K562 (cell line): ENCODE results near the gene POLR1D. TPM values are rescaled to one million over a fixed set of nuclear protein-coding genes. Genes with fewer than 3 reads are reported as not detected.

Experiments
- BRF1 ChIP-seq: IDR thresholded peaks from 3 replicates; pipeline ENCODE4 v1.6.1; 2011; ENCODE audit warnings: borderline replicate concordance, mild to moderate bottlenecking; ENCODE audit not compliant: insufficient read length; ENCODE audit errors: extremely low read depth
- POLR2AphosphoS5 ChIP-seq: IDR thresholded peaks from 2 replicates; pipeline ENCODE4 v1.6.1; 2011; ENCODE audit warnings: mild to moderate bottlenecking, low read depth, low read length, moderate library complexity; ENCODE audit not compliant: control insufficient read depth, insufficient read depth
- polyA plus RNA-seq, 8 experiments: library from polyadenylated mRNA; depleted of rRNA in 4 of 8; stranded (reverse) in 5 of 8; unstranded in 3 of 8; fragments of >200 nt; fragmentation: Nextera tagmentation in 2 of 8; fragmentation: Illumina TruSeq in 1 of 8; extraction: Ambion mirVana in 2 of 8; extraction: Trizol in 1 of 8; gene quantifications; 2 replicates each; pipeline versions ENCODE4 v1.2.1 to v1.2.3, GENCODE V29; 2011 to 2014; ENCODE audit warnings: inconsistent platforms in 1 of 8, missing spikeins in 1 of 8
- total RNA-seq, 7 experiments: library from RNA; depleted of rRNA in 6 of 7; stranded (reverse); fragments of >200 nt in 6 of 7; fragmentation: Illumina TruSeq in 2 of 7; extraction: Trizol in 2 of 7; gene quantifications; 2 replicates each; pipeline versions ENCODE4 v1.2.1 to v1.2.3, GENCODE V29; 2011 to 2021; ENCODE audit warnings: low replicate concordance in 1 of 7
- TF ChIP-seq, protein P1 (sequence below), 2 experiments: fragments of 450-650 bp; IDR thresholded peaks; 2 replicates each; pipeline ENCODE4 v1.6.1; 2016; ENCODE audit warnings: mild to moderate bottlenecking in 2 of 2, borderline replicate concordance in 1 of 2, low read depth in 1 of 2, moderate library complexity in 1 of 2
- TF ChIP-seq, protein P2 (sequence below): fragments of 250-450 bp; sonication (Bioruptor Pico); IDR thresholded peaks from 2 replicates; pipeline ENCODE4 v1.4.0; 2020; ENCODE audit warnings: mild to moderate bottlenecking, moderate library complexity

The POLR1D gene
- total and polyA plus RNA-seq, 9 of the 15 experiments (the other 6 are each of a cell fraction or from before 2014, with no cell fraction given) = 107 to 188 (median 145) TPM

DNA sequence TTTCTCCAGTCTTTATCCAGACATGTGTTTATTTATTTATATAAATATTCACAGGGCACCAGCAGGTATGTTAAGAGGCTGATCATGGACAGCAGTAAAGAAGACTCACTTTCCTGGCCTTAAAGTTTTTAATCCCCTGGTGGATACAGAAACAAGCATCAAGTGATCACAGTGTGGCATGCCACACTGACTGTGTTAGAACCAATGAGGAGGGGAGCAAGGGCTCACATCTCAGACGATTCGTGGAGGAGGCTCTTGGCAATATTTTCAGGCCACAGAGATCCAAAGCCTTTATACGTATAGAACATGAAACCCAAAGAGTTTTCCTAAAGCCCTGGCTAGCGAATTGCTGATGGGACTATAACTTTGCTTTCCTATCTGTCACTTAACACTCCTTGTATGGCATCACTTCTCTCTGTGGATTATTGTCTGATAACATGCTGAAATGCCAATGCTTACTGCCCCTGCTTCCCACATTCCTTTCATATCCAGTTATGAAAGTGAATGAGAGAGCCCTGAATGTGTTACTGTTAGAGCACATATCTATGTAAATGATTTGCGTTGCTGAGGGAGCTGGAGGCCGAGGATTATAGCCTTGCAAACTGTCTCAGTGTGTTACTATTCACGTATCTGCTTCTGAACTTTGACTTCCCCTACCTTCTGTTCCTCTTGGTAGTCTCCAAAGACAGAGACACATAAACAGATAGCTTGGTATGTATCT is 37.6 kb downstream of the POLR1D start (continued):
- TF ChIP-seq, protein P1, sequence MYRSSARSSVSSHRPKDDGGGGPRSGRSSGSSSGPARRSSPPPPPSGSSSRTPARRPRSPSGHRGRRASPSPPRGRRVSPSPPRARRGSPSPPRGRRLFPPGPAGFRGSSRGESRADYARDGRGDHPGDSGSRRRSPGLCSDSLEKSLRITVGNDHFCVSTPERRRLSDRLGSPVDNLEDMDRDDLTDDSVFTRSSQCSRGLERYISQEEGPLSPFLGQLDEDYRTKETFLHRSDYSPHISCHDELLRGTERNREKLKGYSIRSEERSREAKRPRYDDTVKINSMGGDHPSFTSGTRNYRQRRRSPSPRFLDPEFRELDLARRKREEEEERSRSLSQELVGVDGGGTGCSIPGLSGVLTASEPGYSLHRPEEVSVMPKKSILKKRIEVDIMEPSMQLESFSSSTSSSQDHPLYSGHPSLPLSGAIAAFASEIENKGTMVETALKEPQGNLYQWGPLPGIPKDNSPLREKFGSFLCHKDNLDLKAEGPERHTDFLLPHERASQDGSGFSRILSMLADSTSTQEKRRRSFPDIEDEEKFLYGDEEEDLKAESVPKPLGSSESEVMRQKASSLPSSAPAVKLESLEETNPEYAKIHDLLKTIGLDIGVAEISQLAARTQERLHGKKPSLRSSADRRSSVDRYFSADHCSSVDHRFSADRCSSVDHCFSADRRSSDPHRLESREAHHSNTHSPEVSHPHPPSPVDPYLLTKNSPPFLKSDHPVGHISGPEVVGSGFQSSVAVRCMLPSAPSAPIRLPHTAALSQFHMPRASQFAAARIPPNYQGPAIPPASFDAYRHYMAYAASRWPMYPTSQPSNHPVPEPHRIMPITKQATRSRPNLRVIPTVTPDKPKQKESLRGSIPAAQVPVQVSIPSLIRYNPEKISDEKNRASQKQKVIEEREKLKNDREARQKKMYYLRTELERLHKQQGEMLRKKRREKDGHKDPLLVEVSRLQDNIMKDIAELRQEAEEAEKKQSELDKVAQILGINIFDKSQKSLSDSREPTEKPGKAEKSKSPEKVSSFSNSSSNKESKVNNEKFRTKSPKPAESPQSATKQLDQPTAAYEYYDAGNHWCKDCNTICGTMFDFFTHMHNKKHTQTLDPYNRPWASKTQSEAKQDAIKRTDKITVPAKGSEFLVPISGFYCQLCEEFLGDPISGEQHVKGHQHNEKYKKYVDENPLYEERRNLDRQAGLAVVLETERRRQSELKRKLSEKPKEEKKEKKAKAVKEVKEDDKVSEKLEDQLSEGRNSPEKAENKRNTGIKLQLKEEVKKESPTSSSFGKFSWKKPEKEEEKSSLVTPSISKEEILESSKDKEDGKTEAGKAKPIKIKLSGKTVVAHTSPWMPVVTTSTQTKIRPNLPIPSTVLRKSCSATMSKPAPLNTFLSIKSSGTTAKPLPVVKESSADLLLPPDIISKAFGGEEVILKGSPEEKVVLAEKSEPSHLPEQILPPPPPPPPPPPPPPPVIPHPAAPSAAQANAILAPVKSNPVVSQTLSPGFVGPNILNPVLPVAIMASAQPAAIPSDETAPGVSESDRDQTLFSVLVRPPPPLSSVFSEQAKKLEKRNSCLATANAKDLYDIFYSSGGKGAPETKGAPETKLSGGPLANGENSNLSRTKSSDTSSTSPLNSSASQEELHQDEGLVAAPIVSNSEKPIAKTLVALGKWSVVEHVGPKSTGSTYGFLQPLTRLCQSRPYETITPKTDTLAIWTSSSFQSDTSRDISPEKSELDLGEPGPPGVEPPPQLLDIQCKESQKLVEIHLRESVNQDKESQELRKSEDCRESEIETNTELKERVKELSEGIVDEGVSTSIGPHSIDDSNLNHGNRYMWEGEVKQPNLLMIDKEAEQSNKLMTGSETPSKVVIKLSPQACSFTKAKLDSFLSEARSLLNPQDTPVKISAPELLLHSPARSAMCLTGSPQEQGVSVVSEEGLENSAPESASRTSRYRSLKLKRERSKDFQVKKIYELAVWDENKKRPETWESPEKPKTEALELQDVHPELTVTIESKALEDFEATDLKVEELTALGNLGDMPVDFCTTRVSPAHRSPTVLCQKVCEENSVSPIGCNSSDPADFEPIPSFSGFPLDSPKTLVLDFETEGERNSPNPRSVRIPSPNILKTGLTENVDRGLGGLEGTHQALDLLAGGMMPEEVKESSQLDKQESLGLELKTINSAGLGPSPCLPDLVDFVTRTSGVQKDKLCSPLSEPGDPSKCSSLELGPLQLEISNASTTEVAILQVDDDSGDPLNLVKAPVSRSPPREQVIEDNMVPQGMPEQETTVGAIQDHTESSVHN (IDR thresholded peaks at IDR 0.05; ENCODE audit: borderline replicate concordance in 1 of 2, low read depth in 1 of 2) = no peak
- TF ChIP-seq BRF1 (no peak), POLR2AphosphoS5 (no peak)
- TF ChIP-seq, protein P2, sequence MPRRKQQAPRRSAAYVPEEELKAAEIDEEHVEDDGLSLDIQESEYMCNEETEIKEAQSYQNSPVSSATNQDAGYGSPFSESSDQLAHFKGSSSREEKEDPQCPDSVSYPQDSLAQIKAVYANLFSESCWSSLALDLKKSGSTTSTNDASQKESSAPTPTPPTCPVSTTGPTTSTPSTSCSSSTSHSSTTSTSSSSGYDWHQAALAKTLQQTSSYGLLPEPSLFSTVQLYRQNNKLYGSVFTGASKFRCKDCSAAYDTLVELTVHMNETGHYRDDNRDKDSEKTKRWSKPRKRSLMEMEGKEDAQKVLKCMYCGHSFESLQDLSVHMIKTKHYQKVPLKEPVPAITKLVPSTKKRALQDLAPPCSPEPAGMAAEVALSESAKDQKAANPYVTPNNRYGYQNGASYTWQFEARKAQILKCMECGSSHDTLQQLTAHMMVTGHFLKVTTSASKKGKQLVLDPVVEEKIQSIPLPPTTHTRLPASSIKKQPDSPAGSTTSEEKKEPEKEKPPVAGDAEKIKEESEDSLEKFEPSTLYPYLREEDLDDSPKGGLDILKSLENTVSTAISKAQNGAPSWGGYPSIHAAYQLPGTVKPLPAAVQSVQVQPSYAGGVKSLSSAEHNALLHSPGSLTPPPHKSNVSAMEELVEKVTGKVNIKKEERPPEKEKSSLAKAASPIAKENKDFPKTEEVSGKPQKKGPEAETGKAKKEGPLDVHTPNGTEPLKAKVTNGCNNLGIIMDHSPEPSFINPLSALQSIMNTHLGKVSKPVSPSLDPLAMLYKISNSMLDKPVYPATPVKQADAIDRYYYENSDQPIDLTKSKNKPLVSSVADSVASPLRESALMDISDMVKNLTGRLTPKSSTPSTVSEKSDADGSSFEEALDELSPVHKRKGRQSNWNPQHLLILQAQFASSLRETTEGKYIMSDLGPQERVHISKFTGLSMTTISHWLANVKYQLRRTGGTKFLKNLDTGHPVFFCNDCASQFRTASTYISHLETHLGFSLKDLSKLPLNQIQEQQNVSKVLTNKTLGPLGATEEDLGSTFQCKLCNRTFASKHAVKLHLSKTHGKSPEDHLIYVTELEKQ = no peak
